B cell (primary cell): Measurements from ENCODE around the gene TCF7. TPM values are rescaled to one million over a fixed set of nuclear protein-coding genes. Genes with fewer than 3 reads are reported as not detected.

Experiments used
- ATAC-seq: fragments of 200-7000 bp; cut with Tn5 transposase; one replicate; pipeline ENCODE4 v1.10.0; 2021; ENCODE audit warnings: low read depth, mild to moderate bottlenecking, moderate number of reproducible peaks, moderate library complexity
- CTCF ChIA-PET: fragments of 350-600 bp; sonication (Branson Sonifier 250); formaldehyde crosslinking; loops from one replicate; lab custom pipeline; 2021; ENCODE audit warnings: antibody characterized with exemption, inconsistent platforms; lab: Charles Lee
- POLR2A ChIA-PET: fragments of 350-600 bp; sonication (Branson Sonifier 250); formaldehyde crosslinking; loops from one replicate; lab custom pipeline; 2021; ENCODE audit warnings: antibody characterized with exemption; lab: Charles Lee
- DNase-seq: peaks from one replicate; pipeline ENCODE4 v3.0.0; 2013
- H2AFZ ChIP-seq: 2 replicates; pipeline ENCODE4 v1.6.1; 2012; ENCODE audit warnings: mild to moderate bottlenecking, low read depth, low read length; ENCODE audit not compliant: insufficient read depth, poor library complexity, severe bottlenecking
- H3K27ac ChIP-seq, 2 donors: 1 replicate in 1 of 2; 2 replicates in 1 of 2; pipeline ENCODE4 v1.5.1; 2012 to 2013; ENCODE audit warnings: low read length in 2 of 2, mild to moderate bottlenecking in 2 of 2, moderate library complexity in 1 of 2
- H3K27me3 ChIP-seq, 4 experiments: fragments of 200-600 bp in 1 of 4; sonication (generic) in 1 of 4; replicated peaks in 1 of 4; 1 replicate in 2 of 4; 2 replicates in 2 of 4; pipeline versions ENCODE4 v1.6.1 to v1.7.0; 2013 to 2016; ENCODE audit warnings: low read length in 3 of 4, mild to moderate bottlenecking in 2 of 4, mixed read lengths in 1 of 4, moderate library complexity in 1 of 4; ENCODE audit not compliant: insufficient read depth in 4 of 4, control insufficient read depth in 3 of 4; ENCODE audit errors: control extremely low read depth in 1 of 4
- H3K36me3 ChIP-seq, 2 experiments: replicated peaks in 1 of 2; 1 replicate in 1 of 2; 2 replicates in 1 of 2; pipeline versions ENCODE4 v1.6.1 to v1.7.1; 2013; ENCODE audit warnings: low read length in 1 of 2; ENCODE audit not compliant: insufficient read depth in 2 of 2, control insufficient read depth in 1 of 2; ENCODE audit errors: control extremely low read depth in 1 of 2, extremely low read depth in 1 of 2
- H3K4me1 ChIP-seq, 2 donors: fragments of 200-600 bp in 1 of 2; sonication (generic) in 1 of 2; 1 replicate in 1 of 2; 2 replicates in 1 of 2; pipeline versions ENCODE4 v1.5.1 to v1.6.1; 2013 to 2017; ENCODE audit warnings: low read length in 2 of 2; ENCODE audit not compliant: control insufficient read depth in 2 of 2, insufficient read depth in 2 of 2
- H3K4me2 ChIP-seq: replicated peaks from 2 replicates; pipeline ENCODE3; 2012; ENCODE audit warnings: mild to moderate bottlenecking, low read depth, low read length; ENCODE audit not compliant: poor library complexity, severe bottlenecking
- H3K4me3 ChIP-seq, 5 experiments: fragments of 200-600 bp in 1 of 5; sonication (generic) in 1 of 5; 1 replicate in 3 of 5; 2 replicates in 2 of 5; pipeline versions ENCODE4 v1.5.1 to v1.7.0; 2011 to 2016; ENCODE audit warnings: low read length in 4 of 5, mild to moderate bottlenecking in 4 of 5, low read depth in 2 of 5, control low read depth in 1 of 5, moderate library complexity in 1 of 5; ENCODE audit not compliant: insufficient read depth in 1 of 5; ENCODE audit errors: control extremely low read depth in 1 of 5, extremely low read depth in 1 of 5
- H3K79me2 ChIP-seq: fragments of 200-600 bp; sonication (generic); one replicate; pipeline ENCODE4 v1.6.0; 2016; ENCODE audit warnings: low read length; ENCODE audit not compliant: control insufficient read depth, insufficient read depth
- H3K9ac ChIP-seq: fragments of 200-600 bp; sonication (generic); 2 replicates; pipeline ENCODE4 v1.6.1; 2017; ENCODE audit warnings: mild to moderate bottlenecking, low read length, moderate library complexity
- H3K9me3 ChIP-seq, 3 donors: one replicate each; pipeline versions ENCODE4 v1.6.1 to v1.7.1; 2013; ENCODE audit warnings: low read length in 2 of 3; ENCODE audit not compliant: control insufficient read depth in 2 of 3, insufficient read depth in 1 of 3; ENCODE audit errors: control extremely low read depth in 1 of 3
- H4K20me1 ChIP-seq: 2 replicates; pipeline ENCODE4 v1.6.0; 2012; ENCODE audit warnings: mild to moderate bottlenecking, low read length; ENCODE audit not compliant: insufficient read depth, control insufficient read depth, poor library complexity, severe bottlenecking
- H3K27ac Mint-ChIP-seq: one replicate; pipeline ENCODE4 v1.8.0; 2021; ENCODE audit warnings: mixed read lengths
- H3K27me3 Mint-ChIP-seq: one replicate; pipeline ENCODE4 v1.8.0; 2021; ENCODE audit warnings: mixed read lengths
- H3K4me1 Mint-ChIP-seq: one replicate; pipeline ENCODE4 v1.8.0; 2021; ENCODE audit warnings: mixed read lengths
- H3K4me3 Mint-ChIP-seq: one replicate; pipeline ENCODE4 v1.8.0; 2021; ENCODE audit warnings: mixed read lengths
- H3K9me3 Mint-ChIP-seq: one replicate; pipeline ENCODE4 v1.8.0; 2022; ENCODE audit warnings: mixed read lengths; ENCODE audit not compliant: insufficient read depth
- EZH2 ChIP-seq: IDR thresholded peaks from 2 replicates; pipeline ENCODE4 v1.6.1; 2012; ENCODE audit warnings: borderline replicate concordance, low read depth, mild to moderate bottlenecking, moderate library complexity, low read length; ENCODE audit not compliant: insufficient read depth, poor library complexity, severe bottlenecking
- WGBS: methylation state at CpG from one replicate; pipeline ENCODE4 v1.1.5; 2013; ENCODE audit warnings: missing lambda C conversion rate; ENCODE audit not compliant: insufficient coverage; 5-methylcytosine and 5-hydroxymethylcytosine counted together
- intact Hi-C: fragments of 100-400 bp; cut with micrococcal nuclease; formaldehyde crosslinking; loops from one replicate; pipeline ENCODE4 v1.10.0; 2022
- polyA plus RNA-seq: library from polyadenylated mRNA; depleted of rRNA; stranded (reverse); fragments of >200 nt; gene quantifications from 2 replicates; pipeline ENCODE4 v1.2.3, GENCODE V29; 2012
- total RNA-seq, 2 donors: library from RNA; stranded (reverse); fragments of 120-200 nt in 1 of 2; gene quantifications; 1 replicate in 1 of 2; 2 replicates in 1 of 2; pipeline versions ENCODE4 v1.2.3 to v1.2.4, GENCODE V29; 2013 to 2022
- TF ChIP-seq, protein P1 (sequence below): fragments of 200-600 bp; IDR thresholded peaks from one replicate; pipeline ENCODE4 v1.8.0; 2022; ENCODE audit warnings: antibody characterized with exemption, mild to moderate bottlenecking

The TCF7 gene
- total and polyA plus RNA-seq, 2 donors (not counting 1 experiment from before 2014, with no cell fraction given) = 26.8 to 61.1 TPM

DNA sequence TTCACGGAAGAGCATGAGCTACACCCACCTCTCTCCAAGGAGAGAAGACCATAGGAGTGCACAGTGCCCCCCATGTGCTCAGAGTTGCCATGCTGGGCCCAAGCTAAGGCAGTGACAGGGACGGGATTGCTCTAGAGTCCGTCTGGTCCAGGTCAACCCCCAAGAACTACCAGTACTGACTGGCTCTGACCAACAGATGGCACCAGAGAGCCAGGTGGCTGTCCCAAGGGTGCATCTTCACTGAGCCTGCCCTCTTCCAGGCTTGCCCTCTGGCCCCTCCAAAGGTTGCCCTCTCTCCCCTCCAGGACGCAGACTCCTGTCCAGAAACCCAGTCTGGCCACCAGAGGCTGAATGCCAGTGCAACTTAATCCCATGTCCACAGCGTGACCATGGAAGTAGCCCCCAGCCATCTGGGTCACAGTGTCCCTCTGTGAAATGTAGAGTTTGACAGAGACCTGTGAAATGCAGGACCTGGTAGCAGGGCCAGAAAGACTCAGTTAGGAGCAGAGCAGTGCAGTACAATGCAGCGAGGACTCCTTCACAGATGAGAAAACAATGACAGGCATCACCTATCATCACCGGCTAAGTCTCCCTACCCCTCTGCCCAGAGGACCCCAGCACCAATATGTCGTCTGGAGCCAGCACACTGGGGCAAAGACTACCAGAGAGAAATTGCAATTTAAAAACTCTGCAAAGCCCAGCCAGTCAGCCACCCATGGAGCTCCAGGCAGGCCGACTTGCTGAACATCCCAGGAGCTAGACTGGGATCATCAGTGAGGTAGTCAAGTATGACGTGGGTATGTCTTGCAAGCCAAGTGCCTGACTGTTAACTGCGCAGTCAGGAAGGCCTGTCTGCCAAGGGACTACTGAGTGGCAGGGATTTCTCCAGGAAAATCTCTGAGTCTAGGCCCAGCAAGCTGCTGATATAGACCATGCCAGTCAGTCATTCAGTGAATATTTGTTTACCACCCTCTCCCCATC lies 70.0 kb downstream of the TCF7 start:
- Histone ChIP-seq H3K79me2 (no peaks in the 10 kb centered on the region), H4K20me1 (no peaks in the 10 kb centered on the region), H2AFZ (no peak overlapping the region), H3K4me2 (no peak overlapping the region), H3K36me3 (no peaks in the 10 kb centered on the region), H3K9ac (no peak overlapping the region), H3K9me3 (no peaks in the 10 kb centered on the region), H3K4me3 (no peak overlapping the region), H3K27ac (no peak overlapping the region), H3K27me3 (no peaks in the 10 kb centered on the region), H3K4me1 (peaks cover 0 to 6% of the 10 kb centered on the region in 2 donors)
- POLR2A ChIA-PET = interaction anchor here (1.2 kb wide), 1 partner anchor 42 kb away, joined by 3 read pairs; the partner anchor contains the start of gene PPP2CA
- Mint-ChIP-seq H3K27ac (no peak overlapping the region), H3K9me3 (no peaks in the 10 kb centered on the region), H3K4me3 (no peak overlapping the region), H3K27me3 (no peaks in the 10 kb centered on the region), H3K4me1 (peaks cover 5% of the 10 kb centered on the region)
- ATAC-seq = peak; percentile 99
- CTCF ChIA-PET = interaction anchor here (0.6 to 8.4 kb wide), 31 partner anchors 9 to 721 kb away, joined by 3 to 120 read pairs (median 4); partner anchors contain the start of genes CAMLG, PCBD2 and PPP2CA
- 72% methylated on average over 10 of the region's 11 CpGs for WGBS
- peak; percentile 83 for DNase-seq
- TF ChIP-seq, protein P1, sequence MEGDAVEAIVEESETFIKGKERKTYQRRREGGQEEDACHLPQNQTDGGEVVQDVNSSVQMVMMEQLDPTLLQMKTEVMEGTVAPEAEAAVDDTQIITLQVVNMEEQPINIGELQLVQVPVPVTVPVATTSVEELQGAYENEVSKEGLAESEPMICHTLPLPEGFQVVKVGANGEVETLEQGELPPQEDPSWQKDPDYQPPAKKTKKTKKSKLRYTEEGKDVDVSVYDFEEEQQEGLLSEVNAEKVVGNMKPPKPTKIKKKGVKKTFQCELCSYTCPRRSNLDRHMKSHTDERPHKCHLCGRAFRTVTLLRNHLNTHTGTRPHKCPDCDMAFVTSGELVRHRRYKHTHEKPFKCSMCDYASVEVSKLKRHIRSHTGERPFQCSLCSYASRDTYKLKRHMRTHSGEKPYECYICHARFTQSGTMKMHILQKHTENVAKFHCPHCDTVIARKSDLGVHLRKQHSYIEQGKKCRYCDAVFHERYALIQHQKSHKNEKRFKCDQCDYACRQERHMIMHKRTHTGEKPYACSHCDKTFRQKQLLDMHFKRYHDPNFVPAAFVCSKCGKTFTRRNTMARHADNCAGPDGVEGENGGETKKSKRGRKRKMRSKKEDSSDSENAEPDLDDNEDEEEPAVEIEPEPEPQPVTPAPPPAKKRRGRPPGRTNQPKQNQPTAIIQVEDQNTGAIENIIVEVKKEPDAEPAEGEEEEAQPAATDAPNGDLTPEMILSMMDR = peak; percentile 96
- no peak for TF ChIP-seq EZH2
- intact Hi-C loops = loop anchor here (1.0 kb wide), 2 partner anchors 105 to 402 kb away; no protein-coding TSS in a partner anchor
